ENCODE results near the gene TPST2.
"Not testable (repeated sequence)": the region's sequence is repeated elsewhere in the genome, so short reads cannot be mapped to it uniquely, and the experiment has no call there.

The TPST2 gene

DNA sequence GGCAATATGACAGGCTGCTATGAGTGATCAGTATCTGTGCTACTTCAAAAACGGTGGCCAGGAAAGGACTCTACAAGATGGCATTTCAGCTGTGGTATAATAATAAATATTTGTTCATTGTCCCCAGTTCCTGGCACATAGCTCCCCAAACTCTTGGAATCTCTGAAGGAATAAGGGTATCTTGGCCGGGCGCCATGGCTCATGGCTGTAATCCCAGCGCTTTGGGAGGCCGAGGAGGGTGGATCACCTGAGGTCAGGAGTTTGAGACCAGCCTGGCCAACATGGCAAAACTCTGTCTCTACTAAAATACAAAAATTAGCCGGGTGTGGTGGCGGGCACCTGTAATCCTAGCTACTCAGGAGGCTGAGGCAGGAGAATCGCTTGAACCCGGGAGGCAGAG lies 61.4 kb downstream of the TPST2 start:
- DNase-seq, result not testable (repeated sequence)

DNA sequence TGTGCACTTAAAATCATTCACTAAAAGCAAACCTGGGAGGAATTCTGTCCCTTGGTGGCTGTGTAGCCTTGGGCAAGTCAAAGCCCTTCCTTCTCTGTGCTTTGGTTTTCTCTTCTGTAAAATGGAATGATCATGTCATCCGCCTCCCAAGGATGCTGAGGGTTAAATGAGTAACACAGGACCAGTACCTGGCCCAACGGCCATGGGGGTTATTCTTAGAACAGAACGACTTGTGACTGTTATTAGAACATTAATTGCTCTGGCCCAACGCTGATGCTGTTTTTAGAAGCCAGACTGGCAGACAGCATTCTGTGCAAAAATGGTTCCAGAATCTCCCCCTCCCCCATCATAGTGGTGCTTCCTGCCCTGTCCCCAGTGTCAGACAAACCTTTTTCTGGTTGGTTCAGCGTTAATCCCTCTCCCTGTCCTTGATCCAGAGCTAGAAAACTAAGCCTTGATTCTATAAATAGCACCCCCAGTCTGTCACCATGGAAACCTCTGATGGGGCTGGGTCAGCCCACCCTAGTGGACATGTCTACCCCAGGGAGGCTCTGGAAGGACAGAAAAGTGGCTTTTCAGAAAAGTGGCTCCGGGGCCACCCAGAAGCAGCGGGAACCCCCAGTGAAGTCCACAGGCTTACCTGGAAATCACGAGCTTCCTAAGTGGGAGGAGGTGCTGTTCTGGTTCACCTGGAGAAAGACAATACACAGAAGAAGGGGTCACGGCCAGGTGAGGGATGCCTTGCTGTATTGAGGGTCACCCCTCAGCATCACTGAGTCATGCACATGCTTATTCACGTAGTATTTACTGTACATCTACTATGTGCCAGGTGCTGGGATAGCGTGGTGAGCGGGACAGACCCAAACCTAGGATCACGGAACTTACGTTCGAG lies 62.1 kb downstream of the TPST2 start:
- no peak for DNase-seq

DNA sequence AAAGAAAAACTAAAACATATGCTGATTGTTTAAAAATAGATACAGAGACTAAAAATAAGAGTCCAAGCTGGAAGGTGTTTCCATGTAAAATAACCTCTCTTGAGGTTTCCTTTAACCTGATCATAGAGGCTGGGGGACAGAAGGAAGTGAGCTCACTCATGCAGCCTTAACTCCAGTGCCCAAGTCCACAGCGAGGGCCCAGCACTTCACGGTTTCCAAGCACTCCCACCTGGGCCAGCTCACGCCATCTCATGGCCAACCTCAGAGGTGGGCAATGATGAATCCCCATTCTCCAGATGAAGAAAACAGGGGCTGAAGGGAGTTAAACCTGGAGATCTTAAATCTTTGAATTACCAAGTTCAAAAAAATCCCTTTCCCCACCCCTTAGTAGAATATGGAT lies 62.8 kb downstream of the TPST2 start:
- no peak for DNase-seq

DNA sequence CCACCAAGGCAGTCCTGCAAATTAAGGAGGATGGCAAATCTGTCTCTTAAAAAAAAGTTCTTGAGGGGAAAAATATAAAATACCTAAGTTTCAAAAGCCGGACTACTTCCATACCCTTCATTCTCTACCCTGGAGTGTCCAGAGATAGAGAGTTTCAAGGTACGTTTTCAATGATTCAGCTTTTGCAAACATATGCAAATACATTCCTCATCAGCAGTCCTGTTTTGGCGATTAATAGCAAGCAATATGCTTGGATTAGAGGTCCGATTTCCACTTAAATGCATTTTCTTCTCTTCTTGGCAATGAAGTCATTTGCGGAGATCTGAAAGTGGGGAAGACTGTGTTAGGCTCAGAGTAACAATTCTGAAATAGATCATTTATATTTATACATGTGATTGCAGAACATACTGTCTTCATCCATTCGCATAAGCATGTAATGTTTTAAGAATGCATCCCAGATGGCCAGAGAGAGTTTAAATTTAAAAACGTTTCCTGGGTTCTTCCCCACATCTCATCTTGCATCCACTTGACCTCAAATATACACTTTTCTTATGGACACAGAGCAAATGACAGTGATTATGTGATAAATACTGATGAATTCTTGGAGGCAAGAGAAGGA lies 63.9 kb downstream of the TPST2 start:
- no peak for DNase-seq

DNA sequence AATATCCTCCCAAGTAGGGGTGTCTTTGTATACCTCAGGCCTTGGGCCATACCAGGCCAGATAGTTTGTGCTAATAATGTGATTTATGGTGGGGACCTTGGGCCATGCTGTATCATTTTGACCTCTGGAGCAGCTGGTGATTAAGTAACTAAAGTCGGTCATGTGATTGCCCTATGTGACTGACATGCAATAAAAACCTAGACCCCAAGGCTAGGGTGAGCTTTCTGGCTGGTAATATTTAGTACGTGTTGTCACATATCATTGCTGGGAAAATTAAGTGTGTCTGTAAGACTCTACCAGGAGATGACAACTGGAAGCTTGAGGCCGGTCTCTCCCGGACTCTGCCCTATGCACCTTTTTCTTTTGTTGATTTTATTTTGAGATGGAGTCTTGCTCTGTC lies 65.1 kb downstream of the TPST2 start:
- DNase-seq, result no peak

DNA sequence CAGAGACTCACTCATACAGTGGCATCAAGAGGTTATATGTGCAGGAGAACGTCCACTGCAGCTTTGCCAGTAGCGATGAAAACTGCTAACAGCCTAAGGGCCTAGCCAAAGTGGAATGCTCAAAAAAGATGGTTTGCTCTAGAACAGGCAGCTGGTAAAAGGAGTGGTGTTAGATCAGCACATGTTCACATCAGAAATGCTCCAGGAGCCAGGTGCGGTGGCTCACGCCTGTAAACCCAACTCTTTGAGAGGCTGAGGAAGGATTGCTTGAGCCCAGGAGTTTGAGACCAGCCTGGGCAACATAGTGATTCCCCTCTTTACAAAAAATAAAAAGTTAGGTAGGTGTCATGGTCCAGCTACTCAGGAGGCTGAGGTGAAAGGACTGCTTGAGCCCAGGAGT lies 67.3 kb downstream of the TPST2 start:
- no peak for DNase-seq

DNA sequence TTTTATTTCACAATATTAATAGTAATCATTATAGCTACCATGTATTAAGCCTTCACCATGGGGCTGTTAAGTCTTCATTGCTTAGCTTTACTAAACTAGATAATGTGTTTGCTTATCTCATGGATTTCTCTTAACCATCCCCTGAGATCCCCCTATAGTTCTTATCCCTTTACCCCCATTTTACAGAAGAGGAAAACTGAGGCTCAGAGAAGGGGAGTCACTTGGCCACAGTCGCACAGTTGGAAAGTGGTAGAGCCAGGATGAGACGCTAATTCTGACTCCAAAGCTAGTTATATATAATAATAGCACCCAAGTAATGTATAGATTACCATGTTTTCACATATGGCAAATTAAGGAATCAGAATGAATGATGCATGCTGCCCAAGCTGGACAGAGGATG lies 67.9 kb downstream of the TPST2 start:
- DNase-seq, result no peak

DNA sequence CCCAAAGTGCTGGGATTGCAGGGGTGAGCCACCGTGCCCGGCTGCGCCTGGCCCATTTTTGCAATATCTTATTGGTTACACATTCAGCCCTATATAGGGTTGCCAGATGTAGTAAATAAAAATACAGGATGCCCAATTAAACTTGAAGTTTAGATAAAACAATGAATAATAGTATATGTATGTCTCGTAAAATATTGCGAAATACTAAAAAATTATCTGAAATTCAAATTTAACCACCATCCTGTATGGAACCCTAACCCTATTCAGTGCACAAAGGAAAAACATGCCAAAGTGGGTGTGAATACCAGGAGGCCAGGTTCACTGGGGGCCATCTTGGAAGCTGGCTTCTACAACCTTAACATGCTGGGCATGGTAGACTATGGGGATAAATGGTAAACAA lies 72.5 kb downstream of the TPST2 start:
- DNase-seq, result no peak

DNA sequence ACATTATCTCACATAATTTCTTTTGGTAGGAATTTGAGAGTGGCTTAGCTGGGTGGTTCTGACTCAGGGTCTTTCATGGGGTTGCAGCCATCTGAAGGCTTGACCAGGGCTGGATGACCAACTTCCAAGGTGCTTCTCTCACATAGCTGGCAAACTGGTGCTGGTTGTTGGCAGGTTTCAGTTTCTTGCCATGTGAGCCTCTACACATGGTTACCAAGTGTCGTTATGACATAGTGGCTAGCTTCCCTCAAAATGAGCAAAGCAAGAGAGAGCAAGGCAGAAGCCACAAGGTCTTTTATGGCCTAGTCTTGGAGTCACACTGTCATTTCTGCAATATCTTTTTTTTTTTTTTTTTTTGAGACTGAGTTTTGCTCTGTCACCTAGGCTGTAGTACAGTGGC lies 73.4 kb downstream of the TPST2 start:
- no peak for DNase-seq

DNA sequence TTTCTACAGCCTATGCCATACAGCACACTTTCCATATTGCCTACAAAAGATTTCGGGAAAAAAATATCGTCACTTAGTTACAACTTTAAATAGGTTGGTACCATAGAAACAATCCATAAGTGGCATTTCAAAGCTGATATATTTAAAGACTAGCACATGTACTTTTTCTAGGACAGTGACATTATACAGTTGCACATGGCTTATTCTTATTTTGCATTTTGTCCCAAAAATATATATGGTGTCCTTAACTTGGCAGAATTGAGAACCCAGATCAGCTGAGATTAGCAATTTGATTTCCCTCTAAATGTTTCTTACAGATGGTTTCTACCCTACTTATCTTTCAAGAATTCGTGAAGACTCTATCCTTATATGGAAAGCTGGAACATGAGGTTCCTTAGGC lies 74.0 kb downstream of the TPST2 start:
- DNase-seq, result no peak

DNA sequence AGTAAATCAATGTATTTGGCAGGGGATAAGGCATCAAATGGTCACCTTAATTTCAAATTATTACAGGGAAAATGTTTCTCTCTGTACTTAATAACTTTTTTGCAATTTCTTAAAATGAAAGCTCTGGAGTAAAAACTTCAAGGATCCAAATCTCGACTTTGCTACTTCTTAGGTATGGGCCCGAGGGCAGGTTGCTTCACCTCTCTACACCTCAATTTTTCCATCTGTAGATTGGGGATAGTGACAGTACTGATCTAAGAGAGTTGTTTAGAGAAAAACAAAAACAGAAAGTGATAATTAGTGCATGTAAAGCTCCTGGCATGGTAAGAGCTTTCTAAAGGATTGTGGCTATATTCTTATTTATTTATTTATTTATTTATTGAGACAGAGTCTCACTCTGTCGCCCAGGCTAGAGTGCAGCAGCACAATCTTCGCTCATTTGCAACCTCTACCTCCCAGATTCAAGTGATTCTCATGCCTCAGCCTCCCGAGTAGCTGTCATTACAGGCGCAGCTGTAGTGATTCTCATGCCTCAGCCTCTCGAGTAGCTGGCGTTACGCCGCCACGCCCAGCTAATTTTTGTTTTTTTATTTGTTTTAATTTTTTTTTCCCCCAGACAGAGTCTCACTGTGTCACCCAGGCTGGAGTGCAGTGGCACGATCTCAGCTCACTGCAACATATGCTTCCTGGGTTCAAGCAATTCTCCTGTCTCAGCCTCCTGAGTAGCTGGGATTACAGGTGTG lies 75.3 kb downstream of the TPST2 start:
- DNase-seq, result no peak

DNA sequence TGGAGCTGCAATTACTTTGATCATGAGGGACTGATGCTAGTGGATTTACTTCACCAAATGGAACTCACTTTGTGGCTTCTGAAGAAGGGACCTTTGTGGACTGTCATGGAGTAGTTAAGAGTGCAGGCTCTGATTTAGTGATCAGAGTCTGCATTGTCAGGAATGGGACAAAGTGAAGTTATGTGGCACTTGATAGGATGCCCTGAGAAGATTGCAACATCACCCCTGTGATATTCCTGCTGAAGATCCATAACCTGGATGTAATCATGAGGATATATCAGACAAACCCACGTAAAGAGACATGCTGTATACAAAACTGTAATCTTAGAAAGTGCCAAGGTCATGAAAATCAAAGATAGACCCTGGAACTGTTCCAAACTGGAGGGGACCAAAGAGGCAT lies 76.1 kb downstream of the TPST2 start:
- no peak for DNase-seq

DNA sequence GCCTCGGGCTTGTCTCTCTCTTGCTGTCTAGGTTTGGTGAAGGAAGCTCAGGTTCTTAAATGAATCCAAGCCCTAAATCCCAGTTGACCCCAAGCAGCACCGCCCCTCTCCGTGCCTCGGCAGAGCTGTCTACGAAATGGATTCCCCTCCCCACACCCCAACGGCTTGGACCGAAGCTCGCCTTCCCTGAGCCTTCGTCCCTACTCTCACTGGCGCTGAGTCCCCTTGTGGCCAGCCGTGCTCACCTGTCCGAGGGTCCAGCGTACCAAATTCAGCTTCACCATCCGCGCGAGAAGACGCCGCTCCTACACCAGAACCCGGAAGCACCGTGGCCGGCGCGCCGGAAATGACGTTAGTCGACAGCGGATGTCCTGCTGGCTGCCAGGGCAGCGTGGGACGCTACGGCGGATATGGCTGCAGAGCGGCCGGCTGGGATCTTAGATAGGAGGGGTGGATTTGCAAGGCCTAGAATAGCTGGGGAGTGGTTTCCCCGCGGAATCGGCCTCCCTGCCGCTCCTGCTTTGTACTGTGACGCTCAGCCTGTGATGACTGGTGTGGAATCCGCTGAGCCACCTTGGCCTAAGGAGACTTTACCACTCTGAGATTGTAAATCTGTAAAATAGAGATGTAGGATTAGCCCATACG lies 77.7 kb downstream of the TPST2 start, which contains the start of gene TFIP11:
TFIP11 (minus strand) TSS at position 325 of the 645 bp plus-strand sequence. CDS start 2,201 bp downstream, outside the sequence.
- peak; percentile 95 for DNase-seq

DNA sequence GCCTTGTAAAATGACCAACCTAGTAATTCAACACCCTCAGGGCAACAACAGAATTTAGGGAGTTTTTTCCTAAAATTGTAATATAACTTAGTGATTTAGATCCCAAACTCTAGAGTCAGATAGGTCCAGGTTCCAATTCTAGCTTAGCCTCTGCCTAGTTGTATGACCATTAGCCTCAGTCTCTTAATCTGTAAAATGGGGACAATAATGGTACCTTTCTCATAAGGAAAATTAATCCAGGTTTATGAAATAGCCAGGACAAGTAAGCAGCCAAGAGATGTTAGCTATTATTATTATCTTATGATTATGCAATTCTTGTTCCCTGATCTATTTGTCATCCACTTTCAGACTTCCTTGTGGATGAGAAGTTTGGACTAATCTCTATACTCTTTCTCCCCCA lies 81.8 kb downstream of the TPST2 start:
- no peak for DNase-seq

DNA sequence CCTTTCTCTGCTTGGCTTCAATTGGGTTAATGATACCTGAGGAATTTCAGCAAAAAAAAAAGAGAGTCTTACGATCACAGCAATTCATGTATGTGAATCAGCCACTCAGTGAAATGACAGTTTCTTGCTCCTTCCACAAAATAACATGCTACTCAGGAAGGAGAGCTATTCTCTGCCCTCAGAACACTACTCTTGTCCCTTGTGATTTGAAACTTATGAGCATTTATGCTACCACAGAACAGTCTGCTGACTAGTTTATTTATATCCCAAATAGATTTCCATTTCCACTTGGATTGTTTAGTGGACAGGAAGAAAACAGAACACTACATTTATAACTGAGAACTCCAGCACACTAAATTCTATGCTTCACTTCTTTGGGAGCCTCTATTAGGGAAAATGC lies 86.2 kb downstream of the TPST2 start:
- no peak for DNase-seq

DNA sequence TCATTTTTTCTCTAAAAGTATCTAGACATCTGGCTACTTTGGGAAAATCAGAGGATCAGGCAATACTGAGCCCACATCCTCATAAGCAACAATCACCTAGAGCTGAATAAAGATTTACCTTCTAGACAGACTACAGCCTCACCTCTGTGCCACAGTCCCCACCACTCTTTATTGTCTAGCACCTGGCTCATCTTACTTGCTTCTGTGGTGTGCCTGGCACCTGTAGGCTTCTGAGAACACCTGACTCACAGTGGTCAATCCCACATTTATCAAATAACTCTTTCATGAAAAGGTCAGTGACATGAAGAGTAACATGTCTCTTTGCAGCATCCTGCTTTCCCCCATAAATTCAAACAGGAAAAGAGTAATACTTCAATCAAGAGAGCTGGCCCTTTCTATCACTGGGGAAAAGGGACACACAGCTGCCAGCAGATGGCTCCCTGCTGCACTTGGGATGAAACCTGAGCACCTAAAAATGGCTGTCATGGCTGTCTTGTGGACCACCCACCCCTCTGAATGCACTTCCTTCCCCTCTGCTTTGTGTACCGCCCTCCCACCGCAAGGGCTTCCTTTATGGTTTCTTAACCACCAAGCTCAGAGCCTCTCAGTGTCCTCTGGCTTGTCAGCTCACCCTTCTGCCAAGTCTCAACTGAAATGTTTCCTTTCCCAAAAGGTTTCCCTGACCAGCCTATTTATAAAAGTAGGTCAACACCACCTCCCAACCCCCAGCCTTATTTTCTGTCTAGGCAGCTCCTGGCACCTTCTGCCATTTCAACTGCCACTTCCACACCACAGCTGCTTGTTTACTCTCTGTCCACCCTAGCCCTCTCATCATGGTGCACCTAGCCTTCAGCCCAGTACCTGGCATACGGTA lies 87.0 kb downstream of the TPST2 start:
- peak; percentile 77 for DNase-seq

DNA sequence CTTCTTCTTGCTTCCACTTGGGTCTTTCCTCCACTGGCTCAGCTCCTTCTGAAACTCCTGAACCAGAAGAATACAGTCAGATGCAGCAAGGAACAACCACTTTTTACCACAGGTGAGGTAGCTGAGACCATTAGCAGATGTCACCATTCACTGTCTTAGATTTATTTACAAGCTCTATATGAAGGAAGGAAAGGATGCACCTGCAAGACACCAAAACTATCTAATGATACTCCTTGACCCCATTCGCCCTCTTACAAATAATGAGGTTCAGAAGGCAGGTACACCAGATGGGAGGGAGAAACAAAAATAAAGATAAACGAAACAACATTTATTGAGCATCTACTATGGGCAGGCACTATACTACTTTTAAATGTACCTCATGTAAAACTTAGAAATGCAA lies 87.9 kb downstream of the TPST2 start:
- DNase-seq, result no peak

DNA sequence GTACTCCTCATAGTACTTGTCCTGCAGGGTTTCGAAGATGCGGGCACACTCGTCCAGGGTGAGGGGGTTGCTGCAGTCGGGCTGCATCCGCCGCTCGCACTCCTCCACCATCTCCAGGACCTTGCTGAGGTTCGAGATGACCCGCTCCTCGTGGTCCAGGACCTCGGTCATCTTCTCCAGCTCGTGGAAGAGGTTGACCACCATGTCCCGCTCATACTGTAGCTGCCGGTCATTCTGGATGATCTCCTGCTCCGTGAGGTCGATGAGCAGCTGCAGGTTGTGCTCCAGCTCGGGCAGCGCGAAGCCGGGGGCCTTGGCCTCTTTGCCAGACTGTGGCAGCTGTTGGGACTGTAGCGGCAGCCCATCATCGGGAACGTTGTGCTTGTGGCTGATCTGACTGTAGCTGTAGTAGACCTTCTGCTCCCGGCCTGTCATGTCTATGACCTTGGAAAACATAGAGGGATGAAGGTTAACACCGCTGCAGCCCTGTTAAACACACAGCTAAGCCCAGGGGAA lies 90.7 kb downstream of the TPST2 start:
- no peak for DNase-seq

DNA sequence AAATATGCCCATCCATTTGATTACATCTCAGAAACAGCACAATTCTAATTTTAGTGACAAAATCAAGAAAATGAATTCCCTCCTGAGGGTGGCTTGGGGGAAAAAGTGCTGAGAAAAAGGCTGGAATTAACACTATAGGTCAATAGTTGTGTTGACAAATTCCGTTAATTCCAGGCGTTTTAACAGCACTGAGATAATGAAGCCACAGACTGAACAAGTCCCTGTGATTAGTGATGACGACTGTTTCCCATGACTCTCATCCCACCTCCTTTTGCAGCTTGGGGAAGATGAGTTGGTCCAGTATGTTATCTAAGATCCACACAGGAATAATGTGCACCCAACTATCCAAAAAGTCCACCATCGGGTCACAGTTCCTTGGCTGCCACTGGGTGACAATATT lies 93.5 kb downstream of the TPST2 start:
- DNase-seq, result no peak

DNA sequence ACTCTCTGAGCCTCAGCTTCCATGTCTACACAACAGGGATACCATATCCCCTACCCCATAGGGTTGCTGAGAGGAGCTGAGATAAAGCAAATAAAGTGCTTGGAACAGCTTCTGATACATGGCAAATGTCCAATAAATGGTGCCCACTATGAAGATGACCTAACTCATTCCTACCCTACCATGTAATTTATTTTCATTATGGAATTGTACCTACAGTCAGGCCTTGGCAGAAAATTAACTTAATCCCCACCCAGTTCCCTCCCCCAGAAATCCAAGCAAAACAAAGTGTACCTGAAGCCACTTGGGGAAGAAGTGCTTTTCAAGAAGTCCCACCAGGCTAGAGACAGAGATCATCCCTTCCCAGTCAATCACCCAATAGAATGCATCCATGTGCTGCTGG lies 95.4 kb downstream of the TPST2 start:
- DNase-seq, result no peak

DNA sequence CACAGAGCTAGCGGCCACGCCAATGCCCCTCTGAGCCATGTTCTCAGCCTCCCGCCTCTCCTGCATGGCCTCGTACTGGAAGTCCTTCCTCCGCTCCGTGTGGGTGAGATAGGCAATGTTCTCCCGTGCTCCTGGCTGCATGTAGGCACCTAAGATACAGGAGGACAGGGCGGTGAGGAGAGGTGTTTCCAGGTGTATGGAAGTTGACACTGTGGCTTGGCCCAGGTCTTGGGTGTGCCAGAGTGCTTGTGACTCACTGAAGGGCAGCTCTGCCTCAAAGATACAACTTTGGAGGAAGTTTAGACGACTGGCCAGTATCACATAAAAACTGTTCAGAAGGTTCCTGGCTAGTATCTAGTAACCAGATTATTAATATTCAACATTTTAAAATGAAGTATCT lies 97.7 kb downstream of the TPST2 start:
- DNase-seq, result no peak

DNA sequence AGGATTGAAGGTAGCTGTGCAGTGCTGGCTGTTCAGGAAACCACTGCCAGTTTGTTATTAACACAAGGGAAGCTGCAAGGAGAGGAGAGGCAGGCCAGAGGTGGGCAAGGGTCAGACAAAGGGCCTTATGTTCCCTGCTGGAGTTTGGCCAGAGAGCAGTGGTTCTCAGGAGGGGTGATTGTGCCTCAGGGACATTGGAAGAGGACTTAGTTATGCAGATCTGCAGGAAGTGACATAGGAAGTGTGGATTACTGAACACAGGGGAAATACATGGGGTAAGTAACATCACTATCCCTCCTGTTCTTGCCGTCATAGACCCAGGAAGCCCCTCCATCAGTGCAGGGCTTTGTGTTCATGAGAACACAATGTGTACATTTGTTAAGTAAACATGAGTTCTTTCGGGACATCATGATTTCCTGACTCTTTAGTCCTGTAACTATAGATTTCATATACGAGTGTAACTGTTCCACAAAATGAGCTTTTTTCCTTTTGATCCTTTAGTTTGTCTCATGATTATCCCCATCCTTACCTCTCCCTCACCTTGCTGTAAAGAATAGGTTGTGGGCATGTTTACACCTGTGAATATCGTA lies 100.4 kb downstream of the TPST2 start:
- DNase-seq, result no peak
